Activated B cell treated with CpG ODN at 0.5 μM for 24 hours (primary cell): ENCODE data around the gene IRS2. TPM values are rescaled to one million over a fixed set of nuclear protein-coding genes. Genes with fewer than 3 reads are reported as not detected.

ENCODE experiments used
- ATAC-seq: fragments of 200-7000 bp; cut with Tn5 transposase; one replicate; pipeline ENCODE4 v1.10.0; 2021; ENCODE audit warnings: low read depth, mild to moderate bottlenecking, moderate library complexity
- CTCF ChIA-PET: fragments of 350-600 bp; sonication (Branson Sonifier 250); formaldehyde crosslinking; loops from one replicate; lab custom pipeline; 2021; ENCODE audit warnings: antibody characterized with exemption; lab: Charles Lee
- POLR2A ChIA-PET: fragments of 350-600 bp; sonication (Branson Sonifier 250); formaldehyde crosslinking; loops from one replicate; lab custom pipeline; 2021; ENCODE audit warnings: antibody characterized with exemption; lab: Charles Lee
- DNase-seq: peaks from one replicate; pipeline ENCODE4 v3.0.0; 2022
- H3K27ac Mint-ChIP-seq: one replicate; pipeline ENCODE4 v1.8.0; 2020; ENCODE audit warnings: mixed read lengths
- H3K27me3 Mint-ChIP-seq: one replicate; pipeline ENCODE4 v1.8.0; 2021; ENCODE audit warnings: mixed read lengths
- H3K36me3 Mint-ChIP-seq: one replicate; pipeline ENCODE4 v1.8.0; 2021; ENCODE audit warnings: low read depth, mixed read lengths
- H3K4me1 Mint-ChIP-seq: one replicate; pipeline ENCODE4 v1.8.0; 2021; ENCODE audit warnings: mixed read lengths
- H3K4me3 Mint-ChIP-seq: one replicate; pipeline ENCODE4 v1.8.0; 2020; ENCODE audit warnings: mild to moderate bottlenecking, mixed read lengths
- H3K9me3 Mint-ChIP-seq: one replicate; pipeline ENCODE4 v1.8.0; 2020; ENCODE audit warnings: mixed read lengths
- intact Hi-C: fragments of 100-400 bp; cut with micrococcal nuclease; formaldehyde crosslinking; loops from one replicate; pipeline ENCODE4 v1.15.1; 2024
- total RNA-seq: library from RNA; stranded (reverse); gene quantifications from 2 replicates; pipeline ENCODE4 v1.2.3, GENCODE V29; 2022
- TF ChIP-seq, protein P1 (sequence below): fragments of 200-600 bp; IDR thresholded peaks from one replicate; pipeline ENCODE4 v1.8.0; 2022; ENCODE audit warnings: antibody characterized with exemption, mild to moderate bottlenecking

Gene IRS2
- total RNA-seq, 1 donor from 2014 or later: 4.2 TPM

DNA sequence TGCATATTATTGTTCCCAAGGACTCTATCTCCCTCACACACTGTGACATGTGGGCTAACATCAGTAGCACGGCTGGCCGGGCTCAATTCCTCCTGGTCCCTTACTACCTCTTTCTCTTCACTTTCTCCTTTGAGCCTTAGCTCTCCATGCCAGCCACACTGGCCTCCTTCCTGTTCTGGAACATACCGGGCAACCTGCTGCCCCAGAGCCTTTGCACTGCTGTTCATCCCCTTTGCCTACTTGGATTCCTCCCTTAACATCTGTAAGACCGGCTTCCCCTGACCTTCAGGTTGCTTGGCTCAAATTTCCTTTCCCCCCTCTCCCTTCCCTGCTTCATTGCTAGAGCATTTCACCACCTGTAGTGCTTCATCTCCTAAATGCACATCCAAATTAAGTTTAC is 17.1 kb downstream of the IRS2 start:
- Mint-ChIP-seq H3K27ac (no peak overlapping the region), H3K36me3 (peaks cover 9% of the 10 kb centered on the region), H3K27me3 (no peaks in the 10 kb centered on the region), H3K4me3 (no peak overlapping the region), H3K4me1 (peaks cover 4% of the 10 kb centered on the region), H3K9me3 (no peaks in the 10 kb centered on the region)
- POLR2A ChIA-PET: no interaction called here
- TF ChIP-seq, protein P1, sequence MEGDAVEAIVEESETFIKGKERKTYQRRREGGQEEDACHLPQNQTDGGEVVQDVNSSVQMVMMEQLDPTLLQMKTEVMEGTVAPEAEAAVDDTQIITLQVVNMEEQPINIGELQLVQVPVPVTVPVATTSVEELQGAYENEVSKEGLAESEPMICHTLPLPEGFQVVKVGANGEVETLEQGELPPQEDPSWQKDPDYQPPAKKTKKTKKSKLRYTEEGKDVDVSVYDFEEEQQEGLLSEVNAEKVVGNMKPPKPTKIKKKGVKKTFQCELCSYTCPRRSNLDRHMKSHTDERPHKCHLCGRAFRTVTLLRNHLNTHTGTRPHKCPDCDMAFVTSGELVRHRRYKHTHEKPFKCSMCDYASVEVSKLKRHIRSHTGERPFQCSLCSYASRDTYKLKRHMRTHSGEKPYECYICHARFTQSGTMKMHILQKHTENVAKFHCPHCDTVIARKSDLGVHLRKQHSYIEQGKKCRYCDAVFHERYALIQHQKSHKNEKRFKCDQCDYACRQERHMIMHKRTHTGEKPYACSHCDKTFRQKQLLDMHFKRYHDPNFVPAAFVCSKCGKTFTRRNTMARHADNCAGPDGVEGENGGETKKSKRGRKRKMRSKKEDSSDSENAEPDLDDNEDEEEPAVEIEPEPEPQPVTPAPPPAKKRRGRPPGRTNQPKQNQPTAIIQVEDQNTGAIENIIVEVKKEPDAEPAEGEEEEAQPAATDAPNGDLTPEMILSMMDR: no peak
- DNase-seq: no peak
- CTCF ChIA-PET: no interaction called here
- intact Hi-C loops: no loop called here
- ATAC-seq: no peak

DNA sequence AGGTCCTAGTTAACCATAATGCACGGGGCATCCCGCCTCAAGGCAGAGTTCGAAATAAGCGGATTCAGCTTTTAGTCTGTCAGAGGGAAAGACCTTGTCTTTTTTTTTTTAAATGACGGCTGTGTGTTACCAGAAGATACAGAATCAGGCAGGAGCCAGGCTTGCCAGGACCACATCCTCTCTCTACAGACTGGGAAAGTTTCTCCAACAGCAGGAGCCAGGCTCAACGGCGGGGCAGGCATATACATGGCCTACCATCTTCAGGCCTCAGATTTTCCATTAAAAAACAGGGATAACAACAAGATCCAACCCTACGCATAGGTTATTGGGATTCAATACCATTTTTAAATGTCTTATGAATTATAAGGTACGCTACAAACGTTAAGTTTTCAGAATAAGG is 17.8 kb downstream of the IRS2 start:
- CTCF ChIA-PET: no interaction called here
- Mint-ChIP-seq H3K4me1 (peaks cover 4% of the 10 kb centered on the region), H3K9me3 (no peaks in the 10 kb centered on the region), H3K27me3 (no peaks in the 10 kb centered on the region), H3K36me3 (peaks cover 9% of the 10 kb centered on the region), H3K4me3 (no peak overlapping the region), H3K27ac (no peak overlapping the region)
- DNase-seq (no peak), ATAC-seq (no peak)
- POLR2A ChIA-PET: no interaction called here
- intact Hi-C loops: no loop called here
- TF ChIP-seq, protein P1: no peak

DNA sequence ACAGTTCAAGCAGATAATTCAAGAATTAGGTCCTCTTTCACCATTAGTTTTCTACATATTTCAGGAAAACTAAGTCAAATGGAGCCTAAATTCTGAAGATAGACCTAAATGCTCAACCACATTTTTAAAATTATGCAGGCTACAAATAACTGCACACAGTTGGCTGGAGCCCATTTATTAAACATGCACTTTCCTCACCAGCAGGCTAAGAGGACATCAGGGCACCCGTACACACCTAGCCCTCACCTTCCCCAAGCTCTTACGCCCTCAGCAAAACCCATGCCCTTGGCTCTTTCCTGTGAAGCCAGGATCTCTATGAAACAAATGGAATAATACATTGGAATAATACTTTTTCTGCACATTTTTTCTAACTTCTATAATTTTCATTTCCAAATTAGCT is 18.2 kb downstream of the IRS2 start:
- H3K27ac Mint-ChIP-seq: no peak overlapping the region
- CTCF ChIA-PET: no interaction called here
- H3K36me3 Mint-ChIP-seq: peaks cover 9% of the 10 kb centered on the region
- H3K4me3 Mint-ChIP-seq: no peak overlapping the region
- H3K4me1 Mint-ChIP-seq: peaks cover 4% of the 10 kb centered on the region
- DNase-seq (no peak), ATAC-seq (no peak)
- no peaks in the 10 kb centered on the region for H3K9me3 Mint-ChIP-seq
- TF ChIP-seq, protein P1: no peak
- intact Hi-C loops: no loop called here
- POLR2A ChIA-PET: no interaction called here
- H3K27me3 Mint-ChIP-seq: no peaks in the 10 kb centered on the region

DNA sequence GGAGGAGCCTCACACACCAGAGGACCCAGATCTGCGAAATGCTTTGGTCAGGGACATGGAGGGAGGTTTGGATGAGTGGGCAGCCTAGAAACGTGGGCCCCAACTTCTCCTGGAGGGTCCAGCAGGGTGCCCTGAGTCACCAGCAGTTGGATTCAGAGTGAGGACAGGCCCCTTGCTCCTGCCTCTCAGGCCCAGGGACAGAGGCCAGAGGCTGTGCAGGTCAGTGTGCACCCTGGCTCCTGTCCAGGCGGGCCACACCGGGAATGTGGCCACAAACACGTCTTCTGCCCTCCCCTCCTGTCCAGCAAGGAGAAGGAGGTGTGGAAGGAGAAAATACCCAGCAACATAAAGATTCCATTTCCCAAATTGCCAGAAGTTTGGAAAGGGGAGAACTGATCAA is 19.4 kb downstream of the IRS2 start:
- Mint-ChIP-seq H3K27me3 (no peaks in the 10 kb centered on the region), H3K27ac (no peak overlapping the region), H3K36me3 (peaks cover 9% of the 10 kb centered on the region), H3K4me1 (peaks cover 4% of the 10 kb centered on the region), H3K9me3 (no peaks in the 10 kb centered on the region), H3K4me3 (no peak overlapping the region)
- TF ChIP-seq, protein P1: no peak
- ChIA-PET CTCF (no interaction called here), POLR2A (no interaction called here)
- ATAC-seq (no peak), DNase-seq (no peak)
- intact Hi-C loops: no loop called here

DNA sequence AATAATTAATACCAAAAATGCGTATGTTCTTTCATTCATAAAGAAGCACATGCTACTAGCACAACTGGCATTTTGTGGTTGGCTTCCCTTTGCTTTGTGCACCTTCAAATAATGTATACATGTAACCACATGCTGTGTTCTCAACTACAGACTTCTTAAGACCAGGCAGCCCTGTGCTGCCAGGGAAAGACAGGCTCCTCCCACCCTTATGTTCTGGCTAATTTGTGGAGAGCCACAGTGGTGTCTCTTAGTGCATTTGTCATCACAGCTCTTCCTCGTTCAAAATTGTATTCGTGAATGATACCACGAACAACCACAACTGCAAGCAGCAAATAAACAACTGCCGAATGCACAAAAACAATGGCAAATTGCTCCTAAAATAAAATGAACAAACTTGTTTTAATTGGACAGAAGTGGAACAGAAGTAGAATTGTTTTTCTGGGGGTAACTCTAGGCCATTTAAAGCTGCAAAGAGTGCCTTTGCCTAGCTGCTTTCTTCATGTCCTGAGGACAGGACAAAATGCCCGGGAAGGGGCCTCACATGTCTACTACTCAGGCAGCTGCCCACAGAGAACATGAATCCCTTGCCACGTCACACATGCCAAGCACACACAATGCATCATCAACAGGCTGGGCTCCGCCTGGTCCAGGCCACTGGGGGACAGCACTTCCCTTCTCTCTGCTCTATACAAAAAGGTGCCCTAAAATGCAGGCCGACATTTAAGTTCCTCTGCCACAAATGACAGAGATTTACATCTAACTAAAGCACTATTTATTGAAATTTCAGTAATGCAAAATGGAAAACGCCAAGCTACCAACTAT is 21.7 kb downstream of the IRS2 start:
- DNase-seq (no peak), ATAC-seq (no peak)
- intact Hi-C loops: no loop called here
- Mint-ChIP-seq H3K4me3 (no peak overlapping the region), H3K27me3 (no peaks in the 10 kb centered on the region), H3K9me3 (no peaks in the 10 kb centered on the region), H3K4me1 (peaks cover 4% of the 10 kb centered on the region), H3K36me3 (peaks cover 2% of the 10 kb centered on the region), H3K27ac (no peak overlapping the region)
- POLR2A ChIA-PET: no interaction called here
- TF ChIP-seq, protein P1: no peak
- CTCF ChIA-PET: no interaction called here
